ENCODE data around the gene DNAAF5.

DNAAF5 gene

GRCh38 chr7:732556-732955 is 6.1 kb downstream of the DNAAF5 start:
- TF ChIP-seq, protein P1, sequence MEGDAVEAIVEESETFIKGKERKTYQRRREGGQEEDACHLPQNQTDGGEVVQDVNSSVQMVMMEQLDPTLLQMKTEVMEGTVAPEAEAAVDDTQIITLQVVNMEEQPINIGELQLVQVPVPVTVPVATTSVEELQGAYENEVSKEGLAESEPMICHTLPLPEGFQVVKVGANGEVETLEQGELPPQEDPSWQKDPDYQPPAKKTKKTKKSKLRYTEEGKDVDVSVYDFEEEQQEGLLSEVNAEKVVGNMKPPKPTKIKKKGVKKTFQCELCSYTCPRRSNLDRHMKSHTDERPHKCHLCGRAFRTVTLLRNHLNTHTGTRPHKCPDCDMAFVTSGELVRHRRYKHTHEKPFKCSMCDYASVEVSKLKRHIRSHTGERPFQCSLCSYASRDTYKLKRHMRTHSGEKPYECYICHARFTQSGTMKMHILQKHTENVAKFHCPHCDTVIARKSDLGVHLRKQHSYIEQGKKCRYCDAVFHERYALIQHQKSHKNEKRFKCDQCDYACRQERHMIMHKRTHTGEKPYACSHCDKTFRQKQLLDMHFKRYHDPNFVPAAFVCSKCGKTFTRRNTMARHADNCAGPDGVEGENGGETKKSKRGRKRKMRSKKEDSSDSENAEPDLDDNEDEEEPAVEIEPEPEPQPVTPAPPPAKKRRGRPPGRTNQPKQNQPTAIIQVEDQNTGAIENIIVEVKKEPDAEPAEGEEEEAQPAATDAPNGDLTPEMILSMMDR (conservative IDR thresholded peaks at IDR 0.05; ENCODE audit: low read depth, low read length): no peak
- Histone ChIP-seq H3K4me1 (ENCODE audit: low read depth, poor library complexity, severe bottlenecking) (peaks cover 5% of the 10 kb centered on the region), H3K4me3 (IDR thresholded peaks at IDR 0.05; ENCODE audit: insufficient read depth, low read depth, low read length) (no peak overlapping the region), H3K27ac (no peak overlapping the region), H2AFZ (ENCODE audit: low read depth) (no peak overlapping the region), H4K20me1 (ENCODE audit: insufficient read depth) (no peaks in the 10 kb centered on the region), H3K9ac (no peak overlapping the region), H3K36me3 (ENCODE audit: insufficient read depth) (no peaks in the 10 kb centered on the region; the same call in 1 of the 2 replicates), H3K4me2 (no peak overlapping the region), H3K27me3 (ENCODE audit: insufficient read depth, low read depth) (no peaks in the 10 kb centered on the region), H3K79me2 (ENCODE audit: insufficient read depth, low read depth) (peaks cover 46% of the 10 kb centered on the region)

DNA sequence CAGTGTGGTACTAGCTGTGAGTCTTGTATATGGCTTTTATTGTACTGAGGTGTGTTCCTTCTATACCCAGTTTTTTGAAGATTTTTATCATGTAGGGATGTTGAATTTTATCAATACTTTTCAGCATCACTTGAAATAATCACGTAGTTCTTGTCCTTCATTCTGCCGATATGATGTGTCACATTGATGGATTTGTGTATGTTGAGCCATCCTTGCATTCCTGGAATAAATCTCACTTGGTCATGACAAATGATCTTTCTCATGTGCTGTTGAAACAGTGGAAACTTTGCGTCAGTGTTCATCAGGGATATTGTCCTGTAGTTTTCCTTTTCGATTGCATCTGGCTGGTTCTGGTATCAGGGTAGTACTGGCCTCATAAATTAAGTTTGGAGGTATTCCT is 7.7 kb downstream of the DNAAF5 start:
- Histone ChIP-seq H3K27ac (no peak overlapping the region), H3K27me3 (ENCODE audit: insufficient read depth, low read depth) (no peaks in the 10 kb centered on the region), H4K20me1 (ENCODE audit: insufficient read depth) (no peaks in the 10 kb centered on the region), H3K36me3 (ENCODE audit: insufficient read depth) (no peaks in the 10 kb centered on the region; the same call in 1 of the 2 replicates), H3K9ac (no peak overlapping the region), H3K79me2 (ENCODE audit: insufficient read depth, low read depth) (peaks cover 38% of the 10 kb centered on the region), H3K4me1 (ENCODE audit: low read depth, poor library complexity, severe bottlenecking) (no peaks in the 10 kb centered on the region), H3K4me2 (no peak overlapping the region), H3K4me3 (IDR thresholded peaks at IDR 0.05; ENCODE audit: insufficient read depth, low read depth, low read length) (no peak overlapping the region), H2AFZ (ENCODE audit: low read depth) (no peak overlapping the region)
- TF ChIP-seq, protein P1 (conservative IDR thresholded peaks at IDR 0.05; ENCODE audit: low read depth, low read length): no peak

DNA sequence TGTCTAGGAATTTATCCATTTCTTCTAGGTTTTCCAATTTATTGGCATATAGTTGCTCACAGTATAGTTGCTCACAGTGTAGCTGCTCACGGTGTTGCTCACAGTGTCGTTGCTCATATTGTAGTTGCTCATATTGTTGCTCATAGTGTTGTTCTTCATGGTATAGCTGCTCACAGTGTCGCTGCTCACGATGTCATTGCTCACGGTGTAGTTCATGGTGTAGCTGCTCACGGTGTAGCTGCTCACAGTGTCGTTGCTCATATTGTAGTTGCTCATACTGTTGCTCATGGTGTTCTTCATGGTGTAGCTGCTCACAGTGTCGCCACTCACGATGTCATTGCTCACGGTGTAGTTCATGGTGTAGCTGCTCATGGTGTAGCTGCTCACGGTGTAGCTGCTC is 8.3 kb downstream of the DNAAF5 start:
- no peaks in the 10 kb centered on the region for H4K20me1 ChIP-seq (ENCODE audit: insufficient read depth)
- H3K4me3 ChIP-seq (IDR thresholded peaks at IDR 0.05; ENCODE audit: insufficient read depth, low read depth, low read length): no peak overlapping the region
- H3K79me2 ChIP-seq (ENCODE audit: insufficient read depth, low read depth): peaks cover 38% of the 10 kb centered on the region
- no peak overlapping the region for H3K4me2 ChIP-seq
- TF ChIP-seq, protein P1 (conservative IDR thresholded peaks at IDR 0.05; ENCODE audit: low read depth, low read length): no peak
- H3K36me3 ChIP-seq (ENCODE audit: insufficient read depth): no peaks in the 10 kb centered on the region; the same call in 1 of the 2 replicates
- H3K27ac ChIP-seq: no peak overlapping the region
- no peak overlapping the region for H2AFZ ChIP-seq (ENCODE audit: low read depth)
- no peak overlapping the region for H3K9ac ChIP-seq
- no peaks in the 10 kb centered on the region for H3K27me3 ChIP-seq (ENCODE audit: insufficient read depth, low read depth)
- no peaks in the 10 kb centered on the region for H3K4me1 ChIP-seq (ENCODE audit: low read depth, poor library complexity, severe bottlenecking)

DNA sequence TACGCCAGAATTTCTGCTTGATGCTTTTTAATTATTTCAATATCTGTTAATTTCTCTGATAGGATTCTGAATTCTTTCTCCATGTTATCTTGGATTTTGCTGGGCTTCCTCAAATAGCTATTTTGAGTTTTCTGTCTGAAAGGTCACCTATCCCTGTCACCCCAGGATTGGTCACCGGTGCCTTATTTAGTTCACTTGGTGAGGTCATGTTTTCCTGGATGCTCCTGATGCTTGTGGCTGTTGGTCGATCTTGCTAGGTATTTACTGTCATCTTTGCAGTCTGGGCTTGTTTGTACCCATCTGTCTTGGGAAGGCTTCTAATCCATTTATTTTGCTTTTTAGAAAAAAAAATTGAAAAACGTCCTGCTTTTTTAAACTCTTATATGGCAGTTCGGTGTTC is 11.7 kb downstream of the DNAAF5 start:
- H3K9ac ChIP-seq: no peak overlapping the region
- H2AFZ ChIP-seq (ENCODE audit: low read depth): no peak overlapping the region
- H3K4me3 ChIP-seq (IDR thresholded peaks at IDR 0.05; ENCODE audit: insufficient read depth, low read depth, low read length): no peak overlapping the region
- TF ChIP-seq, protein P1 (conservative IDR thresholded peaks at IDR 0.05; ENCODE audit: low read depth, low read length): no peak
- no peak overlapping the region for H3K27ac ChIP-seq
- H3K4me2 ChIP-seq: no peak overlapping the region
- no peaks in the 10 kb centered on the region for H3K27me3 ChIP-seq (ENCODE audit: insufficient read depth, low read depth)
- peaks cover 23% of the 10 kb centered on the region for H3K79me2 ChIP-seq (ENCODE audit: insufficient read depth, low read depth)
- H4K20me1 ChIP-seq (ENCODE audit: insufficient read depth): no peaks in the 10 kb centered on the region
- H3K36me3 ChIP-seq (ENCODE audit: insufficient read depth): no peaks in the 10 kb centered on the region
- no peaks in the 10 kb centered on the region for H3K4me1 ChIP-seq (ENCODE audit: low read depth, poor library complexity, severe bottlenecking)
